Measurements from ENCODE around the gene APC.
A peak's percentile ranks its signal among the peaks of the same experiment; 100 is the strongest.
"Not testable (repeated sequence)": the region's sequence is repeated elsewhere in the genome, so short reads cannot be mapped to it uniquely, and the experiment has no call there.

Gene APC

DNA sequence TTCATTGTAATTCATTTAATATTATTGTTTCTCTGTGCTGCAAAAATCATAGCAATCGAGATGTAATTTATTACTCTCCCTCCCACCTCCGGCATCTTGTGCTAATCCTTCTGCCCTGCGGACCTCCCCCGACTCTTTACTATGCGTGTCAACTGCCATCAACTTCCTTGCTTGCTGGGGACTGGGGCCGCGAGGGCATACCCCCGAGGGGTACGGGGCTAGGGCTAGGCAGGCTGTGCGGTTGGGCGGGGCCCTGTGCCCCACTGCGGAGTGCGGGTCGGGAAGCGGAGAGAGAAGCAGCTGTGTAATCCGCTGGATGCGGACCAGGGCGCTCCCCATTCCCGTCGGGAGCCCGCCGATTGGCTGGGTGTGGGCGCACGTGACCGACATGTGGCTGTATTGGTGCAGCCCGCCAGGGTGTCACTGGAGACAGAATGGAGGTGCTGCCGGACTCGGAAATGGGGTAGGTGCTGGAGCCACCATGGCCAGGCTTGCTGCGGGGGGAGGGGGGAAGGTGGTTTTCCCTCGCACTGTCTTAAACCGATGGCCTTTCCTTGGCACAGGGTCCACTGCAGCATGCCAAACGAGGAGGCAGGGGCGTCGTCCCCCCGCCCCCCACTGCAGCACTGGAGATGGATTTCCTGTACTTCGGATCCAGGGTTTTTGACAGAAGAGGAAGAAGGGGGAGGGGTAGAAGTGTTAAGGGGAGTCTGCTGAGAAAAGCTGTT lies at the start of gene APC:
Gene APC, plus strand, starts transcription at position 423 of the 728 bp plus-strand sequence. CDS start 17,006 bp downstream, outside the sequence.
- peak; percentile 89 for DNase-seq

DNA sequence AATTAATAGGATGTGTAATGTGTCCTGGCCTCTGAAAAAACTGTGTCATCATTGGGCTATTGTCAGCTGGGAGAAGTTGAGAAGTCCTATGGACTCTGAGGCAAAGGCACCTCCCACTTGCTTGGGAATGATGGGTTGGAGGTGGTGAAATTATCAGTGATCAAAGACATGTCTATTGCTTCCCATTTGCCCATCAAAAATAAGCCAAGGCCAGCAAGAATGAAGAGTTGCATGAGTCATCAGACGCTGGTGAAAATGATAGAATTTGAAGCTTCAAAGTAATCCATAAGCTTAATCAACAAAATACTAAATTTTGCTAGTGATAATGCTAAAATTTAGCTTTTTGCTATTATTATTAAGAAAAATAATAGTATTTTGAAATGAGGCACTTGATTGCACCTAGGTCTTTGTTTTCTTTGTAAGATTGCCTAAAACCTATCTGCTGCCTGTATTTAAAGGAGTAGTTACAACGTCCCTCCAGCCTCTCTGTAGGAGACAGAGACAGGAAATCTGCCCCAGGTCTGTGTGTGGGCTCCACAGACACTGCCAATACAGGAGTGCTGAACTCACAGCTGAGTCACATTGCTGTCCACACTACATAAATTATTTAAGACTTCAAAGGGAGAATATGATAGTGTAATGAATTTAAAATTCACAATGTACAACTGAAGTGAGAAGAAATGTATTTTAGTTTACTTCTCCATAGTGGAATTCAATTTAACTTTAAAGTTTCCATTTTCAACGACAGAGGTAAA lies 48.4 kb upstream of the APC start:
- no peak for DNase-seq

DNA sequence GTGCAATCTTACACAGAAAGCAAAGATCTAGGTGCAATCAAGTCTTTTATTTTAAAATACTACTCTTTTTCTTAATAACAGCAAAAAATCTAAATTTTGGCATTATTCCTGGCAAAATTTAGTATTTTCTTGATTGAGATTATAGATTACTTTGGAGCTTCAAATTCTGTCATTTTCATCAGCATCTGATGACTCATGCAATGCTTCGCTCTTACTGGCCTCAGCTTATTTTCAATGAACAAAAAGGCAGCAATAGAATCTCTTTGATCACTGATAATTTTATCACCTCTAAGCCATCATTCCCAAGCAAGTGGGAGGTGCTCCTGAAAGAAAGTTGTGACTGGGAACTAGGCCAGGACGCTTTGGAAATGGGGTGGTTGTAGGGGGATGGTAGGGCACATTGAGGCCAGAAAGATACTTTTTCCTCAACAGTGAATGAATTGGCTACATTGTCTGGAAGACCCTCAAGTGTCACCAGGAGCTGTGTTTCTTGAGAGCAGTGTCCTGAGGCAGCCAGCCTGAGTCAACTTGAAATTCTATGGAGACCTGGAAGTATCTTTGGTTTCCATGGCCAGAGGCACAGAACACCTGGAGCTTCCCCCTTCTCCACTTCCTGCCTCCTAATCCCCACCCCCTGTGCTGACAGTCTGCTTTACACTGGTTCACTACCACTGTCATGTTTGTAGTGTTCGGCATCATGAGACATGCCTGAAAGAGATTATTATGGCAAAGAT lies 46.9 kb upstream of the APC start:
- DNase-seq, result no peak

DNA sequence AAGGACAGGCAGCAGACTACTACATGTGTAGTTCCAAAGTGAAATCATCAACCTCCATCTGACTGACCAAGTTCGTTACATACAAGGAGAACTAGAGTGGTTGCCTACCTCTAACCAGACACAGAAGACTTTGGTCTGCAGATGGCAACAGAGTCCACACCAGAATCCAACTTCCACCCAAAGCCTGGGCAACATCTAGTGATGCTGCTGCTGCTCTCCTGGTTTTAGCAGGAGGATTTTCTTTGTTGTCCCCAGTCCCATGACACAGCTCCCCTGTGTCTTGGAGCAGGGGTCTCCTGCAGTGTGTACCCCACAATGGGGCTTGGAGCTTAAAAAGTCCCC lies 46.4 kb upstream of the APC start:
- DNase-seq, result no peak

DNA sequence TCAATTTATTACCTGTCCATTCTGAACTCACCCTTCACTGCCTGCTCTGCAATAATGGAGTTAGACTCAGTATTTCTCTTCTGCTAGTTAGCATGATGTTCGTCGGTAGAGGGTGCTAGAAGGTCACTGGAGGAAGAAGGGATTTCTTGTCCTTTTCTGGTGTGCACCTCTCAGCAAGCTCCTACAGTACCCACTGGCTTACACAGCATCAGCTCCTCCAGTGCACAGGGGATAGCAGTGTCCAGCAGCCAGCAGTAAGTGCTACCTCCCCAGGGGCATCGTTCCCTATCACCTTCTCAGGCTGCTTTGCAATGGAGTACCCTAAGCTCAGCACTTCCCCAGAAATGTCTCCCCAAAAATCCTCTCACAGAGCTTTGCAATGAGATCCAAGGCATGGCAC lies 45.9 kb upstream of the APC start:
- DNase-seq, result peak; percentile 32

DNA sequence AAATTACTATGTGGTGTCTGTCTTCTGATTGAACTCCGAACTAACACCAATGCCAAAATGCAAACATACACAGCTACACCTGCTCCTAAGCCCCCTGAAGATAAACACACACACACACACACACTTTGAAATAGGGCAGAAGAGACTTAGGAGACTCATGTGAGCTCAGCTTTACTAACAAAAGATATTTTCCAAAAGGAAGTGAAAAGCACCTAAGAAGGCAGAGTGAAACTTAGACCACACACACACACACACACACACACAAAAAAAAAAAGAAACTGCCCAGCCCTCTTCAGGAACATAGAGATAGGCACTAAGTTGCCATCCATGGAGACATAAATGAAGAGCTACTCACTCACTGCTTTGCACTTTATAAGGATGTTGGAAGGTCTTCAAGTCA lies 45.2 kb upstream of the APC start:
- DNase-seq, result no peak

DNA sequence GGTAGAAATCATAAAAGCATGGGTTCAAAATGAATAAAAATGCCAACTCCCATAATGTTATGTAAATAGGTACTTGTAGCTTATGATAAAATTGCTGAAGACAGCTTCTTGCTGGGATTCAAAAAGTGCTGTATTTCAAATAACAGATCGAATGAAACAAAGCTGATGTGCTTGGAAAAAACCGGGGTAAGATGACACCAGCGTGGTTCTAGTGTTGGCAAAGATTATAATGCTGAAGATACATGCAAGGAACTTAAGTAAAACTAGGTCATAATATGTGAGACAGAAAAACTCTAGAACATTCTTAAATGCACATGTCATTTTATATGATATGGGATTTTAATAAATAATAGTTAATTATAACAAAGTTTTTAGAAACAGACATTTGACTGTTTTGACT lies 44.4 kb upstream of the APC start:
- DNase-seq, result no peak

DNA sequence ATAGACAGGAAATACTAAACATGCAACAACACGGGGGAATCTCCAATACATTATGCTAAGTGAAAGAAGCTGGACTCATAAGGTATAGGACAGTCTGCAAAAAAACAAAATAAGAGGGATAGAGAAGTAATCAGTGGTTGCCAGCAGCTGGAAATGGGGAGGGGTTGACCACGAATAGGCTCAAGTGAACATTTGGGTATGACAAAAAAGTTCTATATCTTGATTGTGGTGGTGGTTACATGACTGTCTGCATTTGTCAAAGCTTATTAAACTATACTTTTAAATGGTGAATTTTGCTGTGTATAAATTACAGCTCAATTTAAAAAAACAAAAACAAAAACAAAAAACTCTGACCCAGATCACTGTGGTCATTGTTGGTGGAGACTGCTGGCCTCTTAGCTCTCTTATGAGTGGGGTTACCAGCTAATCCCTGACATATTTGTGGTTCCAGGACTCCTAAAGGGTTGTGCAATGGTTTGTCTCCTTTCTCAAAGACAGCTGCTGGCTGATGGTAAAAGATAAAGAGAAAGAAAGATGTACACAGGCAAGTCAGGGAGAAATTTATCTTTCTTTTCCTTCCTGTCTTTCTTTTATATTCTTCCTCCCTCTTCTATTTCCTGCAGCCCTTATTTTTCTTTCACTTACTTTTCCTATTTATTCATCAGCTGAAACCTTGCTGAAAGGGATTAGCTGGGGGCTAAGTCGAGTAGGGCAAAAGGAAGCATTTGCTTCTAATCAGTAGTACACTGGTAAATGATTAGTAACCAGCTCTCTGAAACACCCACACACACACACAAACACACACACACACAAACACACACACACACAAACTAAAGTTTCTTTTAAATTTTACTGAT lies 42.6 kb upstream of the APC start:
- no peak for DNase-seq

DNA sequence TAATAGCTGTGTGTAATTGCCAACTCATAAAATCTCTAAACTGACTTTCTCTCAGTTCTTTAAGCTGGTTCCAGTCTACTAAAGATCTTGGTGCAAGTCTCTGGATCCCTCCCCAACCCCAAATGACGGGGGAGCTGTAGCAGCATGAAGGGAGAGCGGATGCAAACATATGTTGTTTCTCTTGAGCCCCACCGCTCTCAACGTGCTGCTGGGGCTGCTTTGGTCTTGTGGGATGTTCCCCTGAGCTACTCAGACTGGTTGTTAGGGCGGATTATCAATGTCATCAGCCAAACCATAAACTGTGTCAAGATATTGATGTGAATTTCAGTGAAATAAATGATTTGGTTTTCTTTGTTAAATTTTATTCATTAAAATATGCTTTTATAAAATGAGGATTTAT lies 40.9 kb upstream of the APC start:
- no peak for DNase-seq

DNA sequence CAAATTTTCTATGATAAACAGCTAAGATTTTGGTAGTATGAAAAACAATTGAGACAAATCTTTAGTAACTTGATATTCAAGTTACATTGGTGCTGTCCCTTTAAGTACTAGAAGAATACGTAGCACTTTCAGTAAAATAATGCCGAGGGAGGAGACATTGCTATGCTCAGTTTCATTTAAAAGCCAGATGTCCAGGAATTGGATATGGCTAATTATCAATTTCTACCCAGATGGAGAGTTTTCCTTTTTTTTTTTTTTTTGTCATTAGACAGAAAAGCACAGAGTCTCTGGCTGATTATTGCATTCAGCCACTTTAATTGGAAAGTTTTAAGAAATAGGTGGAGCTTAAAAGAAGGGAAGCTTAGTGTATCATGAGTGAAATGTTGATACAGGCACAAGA lies 40.4 kb upstream of the APC start:
- DNase-seq, result no peak

DNA sequence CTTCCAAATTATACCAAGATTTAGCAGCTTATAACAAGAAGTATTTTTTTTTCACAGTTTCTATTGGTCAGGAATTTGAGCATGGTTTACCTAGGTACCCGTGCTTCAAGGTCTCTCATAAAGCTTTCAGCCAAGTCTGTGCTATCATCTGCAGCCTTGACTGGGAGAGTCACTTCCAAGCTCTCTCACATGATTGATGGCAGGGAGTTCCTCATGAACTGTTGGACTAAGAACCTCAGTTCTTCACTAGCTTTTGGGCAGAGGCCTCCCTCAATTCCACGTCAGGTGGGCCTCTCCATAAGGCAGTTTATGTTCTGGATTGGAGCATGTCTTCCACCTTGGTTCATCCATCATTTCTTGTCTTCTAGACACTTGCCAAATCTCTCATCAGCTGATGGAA lies 39.9 kb upstream of the APC start:
- no peak for DNase-seq

DNA sequence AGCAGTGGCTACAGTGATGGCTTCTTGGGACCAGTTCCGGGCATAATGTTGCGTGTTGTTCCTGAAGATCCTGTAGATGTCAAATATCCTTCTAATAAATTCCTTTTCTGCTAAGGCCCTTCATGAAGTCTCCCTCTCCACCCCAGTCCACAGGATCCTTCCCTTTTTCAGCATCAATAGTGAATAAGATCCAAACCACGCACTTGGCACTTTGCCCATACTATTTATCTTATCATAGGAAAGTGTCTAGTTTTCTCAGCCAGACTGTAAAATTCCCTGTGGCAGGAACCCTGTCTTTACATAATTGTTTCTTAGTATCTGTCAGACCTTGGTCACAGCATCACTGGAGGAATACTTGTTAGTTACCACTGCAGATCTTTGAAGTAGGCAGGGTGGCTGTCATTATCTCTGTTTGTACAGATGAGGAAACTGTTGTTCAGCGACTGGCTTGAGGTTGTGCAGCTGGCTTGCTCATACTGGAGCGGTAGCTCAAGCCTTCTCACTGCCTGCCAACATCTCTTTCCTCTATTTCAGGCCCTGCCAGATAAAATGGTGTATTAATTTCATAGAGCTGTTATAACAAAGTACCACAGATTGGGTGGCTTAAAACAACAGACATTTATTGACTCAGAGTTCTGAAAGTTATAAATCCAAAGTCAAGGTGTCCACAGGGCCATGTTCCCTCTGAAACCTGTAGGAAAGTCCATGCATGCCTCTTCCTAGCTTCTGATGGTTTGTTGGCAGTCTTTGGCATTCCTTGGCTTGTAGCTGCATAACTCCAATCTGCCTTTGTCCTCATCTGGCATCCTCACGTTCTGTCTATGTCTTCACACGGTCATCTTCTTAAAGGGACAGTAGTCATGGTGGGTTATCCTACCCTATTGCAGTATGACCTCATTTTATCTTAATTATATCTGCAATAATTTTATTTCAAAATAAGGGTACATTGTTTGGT lies 33.5 kb upstream of the APC start:
- DNase-seq, result no peak

DNA sequence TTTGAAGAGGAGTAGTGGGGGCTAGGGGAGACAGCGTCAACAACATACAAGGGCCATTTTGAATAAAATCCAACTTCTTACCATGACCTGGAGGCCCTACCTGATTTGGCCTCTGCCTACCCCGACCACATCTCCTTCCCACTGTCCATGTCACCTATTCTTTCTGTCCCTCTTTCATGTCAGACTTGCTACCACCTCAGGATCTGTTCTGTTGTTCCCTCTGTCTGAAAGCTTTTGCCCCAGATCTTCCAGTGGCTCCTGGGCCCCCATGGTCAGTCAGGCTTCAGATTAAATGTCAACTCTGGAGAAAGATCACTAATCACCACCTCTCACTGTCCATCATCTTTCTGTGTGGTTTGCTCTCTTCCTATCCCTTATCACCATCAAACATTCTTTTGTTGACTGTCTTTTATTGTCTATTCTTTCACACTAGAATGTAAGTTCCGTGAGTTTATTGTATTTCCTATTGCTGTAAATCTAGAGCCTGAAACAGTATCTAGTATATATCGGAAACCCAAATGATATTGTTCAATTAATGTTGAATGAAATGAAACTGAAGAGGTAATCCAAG lies 31.2 kb upstream of the APC start:
- DNase-seq, result no peak

DNA sequence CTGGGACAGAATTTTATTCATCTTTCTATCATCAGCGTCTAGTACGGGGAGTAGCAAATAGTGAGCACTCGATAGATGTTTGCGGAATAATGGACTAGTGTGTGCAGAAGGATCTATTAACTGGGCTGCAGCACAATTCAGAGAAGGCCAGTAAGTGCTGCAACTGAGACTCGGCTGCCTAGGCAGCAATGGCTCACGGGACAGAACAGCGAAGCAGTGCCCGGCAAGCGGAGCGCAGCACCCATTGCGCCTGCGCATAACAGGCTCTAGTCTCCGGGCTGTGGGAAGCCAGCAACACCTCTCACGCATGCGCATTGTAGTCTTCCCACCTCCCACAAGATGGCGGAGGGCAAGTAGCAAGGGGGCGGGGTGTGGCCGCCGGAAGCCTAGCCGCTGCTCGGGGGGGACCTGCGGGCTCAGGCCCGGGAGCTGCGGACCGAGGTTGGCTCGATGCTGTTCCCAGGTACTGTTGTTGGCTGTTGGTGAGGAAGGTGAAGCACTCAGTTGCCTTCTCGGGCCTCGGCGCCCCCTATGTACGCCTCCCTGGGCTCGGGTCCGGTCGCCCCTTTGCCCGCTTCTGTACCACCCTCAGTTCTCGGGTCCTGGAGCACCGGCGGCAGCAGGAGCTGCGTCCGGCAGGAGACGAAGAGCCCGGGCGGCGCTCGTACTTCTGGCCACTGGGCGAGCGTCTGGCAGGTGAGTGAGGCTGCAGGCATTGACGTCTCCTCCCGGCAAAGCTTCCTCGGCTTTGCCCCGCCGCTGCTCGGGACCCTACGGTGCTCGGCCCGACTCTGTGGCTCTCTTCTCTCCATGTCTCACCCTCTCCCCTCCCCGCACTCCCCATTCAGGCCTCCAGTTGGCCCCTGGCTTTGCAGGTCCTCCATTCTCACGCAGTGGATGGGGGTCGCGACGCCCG lies 30.2 kb upstream of the APC start:
- DNase-seq, result peak; percentile 96

DNA sequence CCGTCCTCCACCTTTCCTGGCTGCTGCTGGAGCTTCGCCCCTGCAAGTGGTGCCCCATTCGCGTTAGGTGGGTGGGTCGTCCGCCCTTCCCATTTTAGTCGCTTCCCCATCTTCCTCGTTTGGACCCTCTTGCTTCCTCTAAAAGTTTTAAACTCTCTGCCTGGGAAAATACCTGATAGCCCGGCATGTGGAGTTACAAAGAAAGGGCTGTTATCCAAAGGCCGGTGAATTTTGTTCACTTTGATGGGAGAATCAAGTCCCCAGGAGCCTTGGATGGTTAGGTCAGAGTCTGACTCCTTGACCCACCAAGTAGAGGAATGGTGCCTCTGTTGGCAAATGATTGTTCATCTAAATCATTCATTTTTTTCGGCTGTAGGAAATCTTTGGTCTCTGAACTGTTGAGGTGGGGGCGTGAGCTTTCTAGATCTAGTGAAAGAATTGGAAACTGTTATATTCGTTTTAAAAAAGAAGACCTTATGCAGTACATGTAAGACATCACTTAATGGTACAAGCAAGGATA lies 29.5 kb upstream of the APC start:
- no peak for DNase-seq

DNA sequence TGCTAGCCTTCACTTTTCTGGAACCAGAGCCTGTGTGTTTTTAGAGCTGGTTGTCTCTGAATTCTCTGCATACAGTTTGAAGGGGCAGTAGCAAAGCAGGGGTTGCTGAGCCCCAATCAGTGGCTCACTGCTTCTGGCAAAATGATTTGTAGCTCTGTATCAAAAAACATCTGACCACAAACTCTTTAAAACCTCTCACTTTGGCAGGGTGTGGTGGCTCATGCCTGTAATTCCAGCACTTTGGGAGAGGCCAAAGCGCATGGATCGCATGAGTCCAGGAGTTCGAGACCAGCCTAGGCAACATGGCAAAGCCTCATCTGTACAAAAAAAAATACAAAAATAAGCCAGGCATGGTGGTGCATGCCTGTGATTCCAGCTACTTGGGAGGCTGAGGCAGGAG lies 28.3 kb upstream of the APC start:
- no peak for DNase-seq

DNA sequence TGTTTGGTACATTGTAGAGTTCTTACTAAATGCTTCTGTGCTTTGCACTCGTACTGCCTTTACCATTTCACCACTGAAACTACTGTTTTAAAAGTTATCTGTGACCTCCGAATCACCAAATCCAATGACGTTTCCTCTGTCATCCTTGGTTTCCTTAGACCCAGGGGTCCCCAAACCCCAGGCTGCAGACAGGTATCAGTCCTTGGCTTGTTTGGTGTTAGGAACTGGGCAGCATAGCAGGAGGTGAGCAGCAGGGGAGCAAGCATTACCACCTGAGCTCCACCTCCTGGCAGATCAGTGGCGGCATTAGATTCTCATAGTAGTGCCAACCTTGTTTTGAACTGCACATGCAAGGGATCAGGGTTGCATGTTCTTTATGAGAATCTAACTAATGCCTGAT lies 26.8 kb upstream of the APC start:
- no peak for DNase-seq

DNA sequence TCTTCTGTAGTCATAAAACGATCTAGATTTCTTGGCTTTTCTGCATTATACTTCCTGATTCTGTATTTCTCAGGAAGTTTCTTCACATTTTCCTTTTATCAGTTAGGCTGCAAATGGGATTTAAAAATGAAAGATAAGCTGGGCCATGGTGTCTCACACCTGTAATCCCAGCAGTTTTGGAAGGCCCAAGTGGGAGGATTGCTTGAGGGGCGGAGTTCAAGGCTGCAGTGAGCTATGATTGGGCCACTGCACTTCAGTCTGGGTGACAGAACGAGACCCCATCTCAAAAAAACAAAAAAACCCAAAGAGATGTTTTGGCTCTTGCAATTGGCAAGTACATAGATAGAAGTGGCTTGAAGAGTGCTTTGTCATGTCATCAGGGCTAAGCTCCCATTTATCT lies 26.2 kb upstream of the APC start:
- DNase-seq, result no peak

DNA sequence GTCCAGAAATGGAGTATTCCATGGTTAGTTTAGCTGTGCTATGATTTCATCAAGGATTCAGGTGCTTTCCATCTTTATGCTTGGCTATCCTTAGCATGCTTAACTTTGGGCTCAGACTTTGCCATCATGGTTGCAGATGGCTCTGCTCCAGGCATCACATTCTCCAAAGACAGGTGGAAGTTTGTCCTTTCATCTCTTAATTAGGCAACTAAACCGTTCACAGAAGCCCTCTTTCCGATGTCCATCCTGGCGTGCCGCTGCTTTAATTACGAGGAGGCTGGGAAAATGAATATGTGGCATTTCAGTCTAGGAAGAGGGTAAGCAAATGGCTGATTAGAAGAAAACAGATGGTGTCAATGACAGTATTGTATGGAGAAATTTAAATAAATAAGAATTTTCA lies 24.5 kb upstream of the APC start:
- no peak for DNase-seq

DNA sequence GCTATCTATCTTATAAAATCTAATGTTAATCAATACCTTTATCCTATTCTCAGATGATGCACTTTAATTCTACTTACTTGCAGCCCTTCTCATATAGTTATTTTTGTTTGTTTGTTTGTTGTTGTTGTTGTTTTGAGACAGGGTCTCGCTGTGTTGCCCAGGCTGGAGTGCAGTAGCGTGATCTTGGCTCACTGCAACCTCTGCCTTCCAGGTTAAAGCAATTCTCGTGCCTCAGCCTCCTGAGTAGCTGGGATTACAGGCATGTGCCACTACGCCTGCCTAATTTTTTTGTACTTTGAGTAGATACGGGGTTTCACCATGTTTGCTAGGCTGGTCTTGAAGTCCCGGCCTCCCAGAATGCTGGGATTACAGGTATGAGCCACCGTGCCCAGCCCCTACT lies 20.8 kb upstream of the APC start:
- DNase-seq, result not testable (repeated sequence)
